HG03039 (cell line): ENCODE measurements around the gene HOMER3.
"Not testable (repeated sequence)": the region's sequence is repeated elsewhere in the genome, so short reads cannot be mapped to it uniquely, and the experiment has no call there.

Experiments used
- ATAC-seq: cut with Tn5 transposase; IDR thresholded peaks from one replicate; pipeline ENCODE4 v1.9.1; 2021; ENCODE audit warnings: mild to moderate bottlenecking, moderate library complexity; ENCODE audit not compliant: unreplicated experiment

HOMER3 gene

DNA sequence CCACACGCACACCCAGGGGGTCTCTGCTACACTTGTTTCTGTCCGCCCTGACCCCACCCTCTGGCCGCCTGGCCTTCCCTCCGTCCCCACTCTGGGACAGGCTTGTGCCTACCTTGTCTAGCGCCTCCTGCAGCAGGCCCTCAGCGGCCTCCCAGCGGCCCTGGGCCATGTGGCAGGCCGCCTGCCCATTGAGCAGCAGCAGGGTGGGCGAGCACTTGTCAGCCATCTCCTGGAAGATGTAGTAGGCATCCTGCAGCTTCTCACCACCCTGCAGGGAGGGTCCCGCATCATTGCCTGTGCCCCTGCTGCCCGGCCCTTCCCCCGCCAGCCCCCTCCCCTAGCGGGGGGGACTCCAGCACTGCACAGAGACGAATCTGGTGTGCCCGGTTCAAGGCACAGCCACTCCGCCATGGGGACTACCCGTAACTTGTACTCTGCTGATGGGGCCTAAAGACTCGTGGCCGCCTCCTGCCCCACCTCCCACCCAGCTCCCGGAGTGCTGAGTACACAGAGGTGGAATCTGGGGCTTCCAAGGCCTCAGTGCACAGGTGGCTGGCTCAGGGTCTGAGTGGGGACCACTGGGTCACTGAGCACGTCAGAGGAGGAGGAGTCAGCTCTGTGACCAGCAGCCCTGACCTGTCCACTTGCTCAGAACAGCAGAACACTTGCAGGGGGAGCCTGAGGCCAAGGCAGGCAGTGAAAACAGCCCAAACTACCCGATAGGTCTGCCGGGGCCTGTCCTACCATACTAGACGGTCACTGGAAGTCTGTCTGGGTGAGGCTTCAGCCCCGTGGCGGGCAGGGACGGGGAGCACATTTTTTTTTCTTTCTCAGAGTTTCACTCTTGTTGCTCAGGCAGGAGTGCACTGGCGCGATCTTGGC, 37.6 kb downstream of the HOMER3 start:
- no peak for ATAC-seq

DNA sequence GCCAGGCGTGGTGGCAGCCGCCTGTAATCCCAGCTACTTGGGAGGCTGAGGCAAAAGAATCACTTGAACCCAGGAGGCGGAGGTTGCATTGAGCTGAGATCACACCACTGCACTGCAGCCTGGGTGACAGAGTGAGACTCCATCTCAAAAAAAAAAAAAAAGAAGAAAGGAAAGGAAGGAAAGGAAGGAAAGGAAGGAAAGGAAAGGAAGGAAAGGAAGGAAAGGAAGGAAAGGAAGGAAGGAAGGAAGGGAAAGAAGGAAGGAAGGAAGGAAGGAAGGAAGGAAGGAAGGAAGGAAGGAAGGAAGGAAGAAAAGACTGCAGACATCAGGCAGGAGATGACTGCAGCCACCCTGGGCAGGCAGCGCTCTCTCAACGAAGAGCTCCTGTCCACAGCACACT, 38.5 kb downstream of the HOMER3 start:
- not testable (repeated sequence) for ATAC-seq

DNA sequence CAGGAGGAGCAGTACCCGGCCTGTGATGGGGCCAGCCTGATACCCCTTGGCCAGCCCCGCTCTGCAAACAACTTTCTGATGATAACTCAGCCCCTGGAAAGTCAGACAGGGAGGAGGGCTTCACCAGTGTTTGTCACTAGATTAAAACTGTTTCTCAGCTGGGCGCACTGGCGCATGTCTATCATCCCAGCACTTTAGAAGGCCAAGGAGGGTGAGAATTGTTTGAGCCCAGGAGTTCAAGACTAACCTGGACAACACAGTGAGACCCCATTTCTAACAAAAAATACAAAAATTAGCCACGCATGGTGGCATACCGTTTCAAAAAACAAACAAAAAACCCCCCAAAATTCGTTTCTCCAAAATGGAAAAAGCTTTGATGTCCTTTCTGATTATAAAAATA, 39.5 kb downstream of the HOMER3 start:
- no peak for ATAC-seq

DNA sequence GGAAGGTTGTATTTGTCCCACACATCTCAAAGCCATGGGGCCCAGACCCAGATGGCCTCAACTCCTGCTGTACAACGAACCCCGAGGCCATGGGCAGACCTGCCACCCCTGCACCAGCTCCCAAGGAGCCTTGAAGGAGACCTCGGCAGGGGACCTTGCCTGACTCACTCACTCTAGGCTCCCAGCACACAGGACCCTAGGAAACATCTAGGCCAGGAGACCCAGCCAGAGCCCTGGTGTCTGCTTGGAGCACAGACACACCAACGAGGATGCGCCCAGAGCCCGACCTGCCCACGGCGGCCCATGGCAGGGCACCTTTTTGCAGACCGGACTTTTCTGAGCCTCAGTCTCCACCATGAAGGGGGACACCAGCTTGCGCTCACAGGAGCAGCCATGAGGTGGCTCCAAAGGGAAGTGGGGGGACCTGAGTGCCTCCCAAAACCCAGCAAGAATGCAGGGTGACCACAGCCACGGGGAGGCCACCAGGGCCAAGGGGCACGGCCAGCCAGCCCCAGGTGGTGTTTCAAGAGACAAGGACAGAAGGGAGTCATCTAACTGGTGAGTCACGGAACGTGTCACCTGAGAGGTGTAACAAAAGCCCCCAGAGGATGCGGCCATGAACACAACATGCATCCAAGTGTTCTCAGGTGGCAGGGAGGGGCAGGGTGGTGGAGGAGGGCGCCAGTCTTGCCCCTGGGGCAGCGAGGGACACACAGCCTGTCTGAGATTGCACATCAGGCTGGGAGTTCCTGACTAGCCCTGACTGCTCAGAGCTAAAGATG, 40.1 kb downstream of the HOMER3 start:
- no peak for ATAC-seq

DNA sequence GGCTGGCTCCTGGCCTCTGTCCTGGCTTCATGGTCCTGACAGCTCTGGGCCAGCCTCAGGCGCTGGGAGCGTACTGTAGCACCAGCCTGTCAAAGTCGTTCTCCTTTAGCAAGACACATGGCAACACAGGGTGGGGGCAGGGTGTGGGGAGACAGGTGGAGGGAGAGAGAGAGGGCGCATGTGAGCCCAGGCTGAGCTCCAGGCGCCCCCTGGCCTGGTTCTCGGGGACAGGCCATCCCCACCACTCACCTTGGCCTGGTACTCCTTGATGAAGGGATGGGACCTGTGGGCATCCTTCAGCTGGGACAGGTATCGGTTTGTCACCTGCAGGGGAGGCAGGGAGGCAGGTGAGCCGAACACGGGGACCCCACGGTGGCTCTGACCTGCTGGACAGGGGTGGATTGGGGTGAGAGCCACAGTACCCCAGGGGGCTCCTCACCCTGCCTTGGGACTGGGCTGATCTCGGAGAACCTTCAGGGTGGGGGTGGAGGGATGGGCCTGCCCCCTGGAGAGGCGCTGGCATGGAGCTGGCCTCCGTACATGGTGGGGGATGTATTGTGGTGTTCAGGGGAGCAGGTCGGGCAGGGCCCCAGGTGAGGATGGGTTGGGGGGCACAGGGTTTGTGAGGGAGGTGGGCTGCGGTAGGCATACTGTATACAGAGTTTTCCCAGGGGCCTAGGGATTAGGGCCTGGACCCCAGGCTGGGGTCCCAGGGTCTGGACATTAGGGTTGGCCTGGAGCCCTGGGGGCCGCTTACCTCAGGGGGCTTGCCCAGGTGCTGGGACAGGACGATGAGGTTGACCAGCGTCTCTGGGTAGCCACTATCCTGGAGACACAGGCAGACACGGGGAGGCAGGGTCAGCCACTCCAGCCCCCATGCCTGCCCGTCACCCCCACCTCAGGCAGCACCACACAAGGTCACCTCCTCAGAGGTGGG, 41.1 kb downstream of the HOMER3 start:
- no peak for ATAC-seq

DNA sequence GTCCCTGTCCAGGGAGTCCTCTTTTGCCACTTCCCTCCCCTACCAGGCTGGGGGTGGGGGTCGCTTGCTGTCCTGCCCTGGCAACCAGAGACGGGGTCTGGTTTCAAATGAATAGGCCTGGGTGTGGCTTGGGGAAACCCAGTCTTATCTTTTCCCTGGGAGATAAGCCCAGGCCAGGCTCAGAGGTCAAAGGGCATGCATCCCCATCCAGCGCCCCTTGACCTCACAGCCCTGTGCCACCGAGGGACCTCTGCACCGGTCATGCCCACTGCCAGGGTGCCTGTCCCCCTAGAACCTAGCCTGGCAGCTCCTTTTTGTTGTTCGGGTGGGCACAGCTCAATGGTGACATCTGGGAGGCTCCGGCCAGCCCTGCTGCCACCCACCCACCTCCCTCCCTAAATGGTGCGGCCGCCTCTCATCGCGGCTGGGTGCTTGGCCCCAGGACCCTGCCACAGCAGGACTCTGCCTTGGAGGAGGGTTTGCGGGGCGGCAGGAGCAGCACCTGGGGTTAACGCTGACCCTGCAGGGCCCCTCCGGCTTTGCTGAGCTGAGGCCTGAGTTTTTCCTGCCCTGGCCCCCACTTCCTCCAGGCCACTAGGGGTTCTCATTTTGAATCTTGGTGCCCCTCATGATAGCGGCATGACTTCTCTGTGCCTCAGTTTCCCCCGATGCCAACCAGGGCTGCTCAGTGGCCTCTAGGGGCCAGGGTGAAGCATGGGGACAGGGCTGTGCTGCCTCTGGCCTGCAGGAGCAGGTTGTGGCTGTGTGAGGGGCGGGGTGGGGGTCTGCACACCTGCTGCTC, 42.2 kb downstream of the HOMER3 start:
- no peak for ATAC-seq

DNA sequence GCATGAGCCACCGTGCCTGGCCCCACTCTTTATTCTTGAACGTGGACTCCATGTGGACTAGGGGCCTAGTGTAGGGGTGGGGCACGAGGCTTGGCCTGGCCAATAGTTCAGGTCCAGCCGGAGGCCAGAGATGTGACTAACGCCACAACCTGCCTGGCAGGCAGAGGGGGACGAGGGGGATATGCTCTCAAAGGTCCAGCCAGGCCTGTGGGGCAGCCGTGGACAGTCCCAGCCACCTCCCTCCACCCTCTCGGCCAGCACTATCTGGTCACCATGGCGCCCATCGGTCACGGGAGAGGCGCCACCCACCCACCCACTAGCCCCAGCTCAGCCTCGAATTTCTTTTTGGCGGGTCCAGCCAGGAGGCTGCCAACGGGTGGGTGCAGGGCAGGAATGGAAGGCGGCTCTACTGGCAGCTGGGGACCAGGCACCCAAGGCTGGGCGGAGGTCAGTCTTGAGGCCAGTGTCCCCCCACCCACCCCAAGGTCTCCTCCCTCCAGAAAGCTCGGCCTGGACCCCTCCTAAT, 42.9 kb downstream of the HOMER3 start:
- no peak for ATAC-seq

DNA sequence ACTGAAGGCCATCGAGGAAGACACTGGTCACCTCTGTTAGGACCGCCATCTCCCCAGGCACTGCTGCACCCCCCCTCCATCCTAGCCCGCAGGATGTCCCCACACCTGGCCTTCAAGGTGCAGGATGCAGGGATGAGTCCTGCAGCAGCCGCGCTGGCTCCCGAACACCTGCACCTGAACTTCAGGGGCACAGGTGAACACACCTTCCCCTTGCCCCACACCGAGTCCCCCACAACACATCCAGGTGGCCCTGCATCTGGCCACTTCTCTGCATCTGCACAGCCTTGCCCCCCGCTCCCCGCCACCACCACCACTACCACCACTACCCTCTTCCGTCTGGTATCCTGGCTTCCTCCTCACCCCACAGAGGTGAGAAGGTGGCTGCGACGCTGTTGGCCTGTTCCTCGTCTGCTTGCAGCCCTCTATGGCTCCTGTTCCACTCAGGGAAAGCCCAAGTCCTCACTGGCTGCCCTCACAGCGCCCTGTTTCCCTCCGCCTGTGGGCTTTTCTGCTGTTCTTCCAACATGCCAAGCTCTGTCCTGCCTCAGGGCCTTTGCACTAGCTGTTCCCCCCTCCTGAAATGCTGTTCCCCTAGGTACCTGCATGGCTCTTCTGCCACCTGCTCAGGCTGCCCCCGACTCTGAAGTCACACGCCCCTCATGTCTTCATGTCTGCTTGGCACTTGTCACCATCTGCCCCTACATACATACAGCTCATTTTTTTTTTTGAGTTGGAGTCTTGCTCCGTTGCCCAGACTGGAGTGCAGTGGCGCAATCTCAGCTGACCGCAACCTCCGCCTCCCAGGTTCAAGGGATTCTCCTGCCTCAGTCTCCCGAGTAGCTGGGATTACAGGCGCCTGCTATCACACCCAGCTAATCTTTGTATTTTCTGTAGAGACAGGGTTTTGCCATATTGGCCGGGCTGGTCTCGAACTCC, 43.7 kb downstream of the HOMER3 start:
- ATAC-seq: no peak

DNA sequence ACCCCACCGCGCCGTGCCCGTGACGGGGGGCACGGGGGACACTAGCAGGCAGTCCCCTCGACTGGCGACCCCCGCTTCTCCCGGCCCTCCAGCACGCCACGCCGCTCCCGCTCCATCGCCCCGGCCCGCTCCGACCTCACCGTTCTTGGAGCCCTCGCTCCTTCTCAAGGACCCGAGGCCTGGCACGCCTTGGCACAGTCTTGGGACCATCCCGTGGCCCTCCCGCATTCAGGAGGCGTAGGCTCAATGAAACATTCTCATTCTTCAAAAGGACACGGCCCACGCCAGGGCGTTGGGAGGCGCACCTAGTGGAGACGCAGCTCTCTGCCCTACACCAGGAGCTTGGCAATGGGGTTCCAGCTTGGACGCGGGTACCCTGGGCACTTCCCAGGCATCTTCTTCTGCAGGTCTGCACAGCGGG, 44.6 kb downstream of the HOMER3 start:
- no peak for ATAC-seq

DNA sequence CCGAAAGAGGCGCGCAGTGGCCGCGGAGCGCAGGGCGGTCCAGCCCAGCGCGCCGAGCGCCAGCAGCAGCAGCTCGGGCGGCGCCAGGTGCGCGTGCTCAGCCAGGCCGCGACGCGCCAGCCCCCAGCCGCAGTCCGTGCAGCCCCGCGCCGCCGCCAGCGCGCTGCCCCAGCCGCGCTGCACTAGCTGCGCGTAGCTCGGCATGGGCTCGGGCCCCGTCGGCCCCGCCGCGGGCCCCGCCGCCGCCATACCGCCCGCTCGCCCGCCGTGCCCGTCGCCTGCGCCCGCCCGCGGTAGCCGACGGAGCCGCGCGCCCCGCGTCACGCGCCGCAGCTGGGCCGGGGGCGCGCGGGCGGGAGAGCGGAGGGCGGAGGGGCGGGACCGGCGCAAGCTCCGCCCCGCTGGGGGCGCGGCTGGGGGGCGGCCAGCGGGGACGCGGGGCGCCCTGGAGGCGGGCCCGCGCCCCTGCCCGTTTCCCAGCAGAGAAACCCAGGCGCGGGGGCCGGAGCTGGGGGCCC, 45.1 kb downstream of the HOMER3 start, which contains the start of gene CERS1:
TSS of gene CERS1 (minus strand) at position 335 of the 518 bp plus-strand sequence. CDS start at position 249, 86 bp downstream.
- ATAC-seq: no peak

DNA sequence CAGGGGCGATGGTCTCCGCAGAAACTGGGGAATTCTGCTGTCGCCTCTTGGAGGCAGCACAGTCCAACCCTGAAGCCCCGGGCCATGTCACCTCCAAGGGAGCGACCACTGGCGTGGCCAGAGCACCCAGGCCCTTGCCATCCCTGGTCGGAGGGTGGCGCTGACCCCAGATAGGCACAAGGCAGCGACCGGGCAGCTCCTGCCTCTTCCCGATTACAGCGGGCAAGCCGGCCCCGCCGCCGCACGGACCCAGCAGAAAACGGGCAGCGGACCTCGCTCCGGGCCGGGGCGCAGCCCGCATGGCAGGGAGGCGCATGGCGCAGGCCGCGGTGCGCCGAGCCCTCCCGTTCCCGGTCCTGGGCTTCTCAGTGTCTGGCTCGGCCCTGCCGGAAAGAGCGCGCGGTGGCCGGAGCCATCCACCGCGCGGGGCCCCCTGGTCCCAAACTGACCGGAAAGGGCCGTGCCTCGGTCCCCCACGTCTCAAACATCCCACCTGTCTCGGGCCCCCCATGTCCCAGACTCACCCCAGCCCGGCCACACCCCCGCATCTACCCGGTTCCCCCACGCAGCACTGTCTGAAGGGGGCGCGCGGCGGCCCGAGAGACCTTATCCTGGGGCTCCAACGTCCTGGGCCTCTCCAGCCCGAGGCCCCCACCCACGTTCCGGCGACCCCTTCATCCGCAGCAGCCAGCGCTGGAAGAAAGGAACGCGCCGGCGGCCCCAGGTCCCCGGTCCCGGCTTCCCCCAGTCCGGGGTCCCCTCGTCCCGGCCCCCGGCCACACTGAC, 45.8 kb downstream of the HOMER3 start:
- no peak for ATAC-seq

DNA sequence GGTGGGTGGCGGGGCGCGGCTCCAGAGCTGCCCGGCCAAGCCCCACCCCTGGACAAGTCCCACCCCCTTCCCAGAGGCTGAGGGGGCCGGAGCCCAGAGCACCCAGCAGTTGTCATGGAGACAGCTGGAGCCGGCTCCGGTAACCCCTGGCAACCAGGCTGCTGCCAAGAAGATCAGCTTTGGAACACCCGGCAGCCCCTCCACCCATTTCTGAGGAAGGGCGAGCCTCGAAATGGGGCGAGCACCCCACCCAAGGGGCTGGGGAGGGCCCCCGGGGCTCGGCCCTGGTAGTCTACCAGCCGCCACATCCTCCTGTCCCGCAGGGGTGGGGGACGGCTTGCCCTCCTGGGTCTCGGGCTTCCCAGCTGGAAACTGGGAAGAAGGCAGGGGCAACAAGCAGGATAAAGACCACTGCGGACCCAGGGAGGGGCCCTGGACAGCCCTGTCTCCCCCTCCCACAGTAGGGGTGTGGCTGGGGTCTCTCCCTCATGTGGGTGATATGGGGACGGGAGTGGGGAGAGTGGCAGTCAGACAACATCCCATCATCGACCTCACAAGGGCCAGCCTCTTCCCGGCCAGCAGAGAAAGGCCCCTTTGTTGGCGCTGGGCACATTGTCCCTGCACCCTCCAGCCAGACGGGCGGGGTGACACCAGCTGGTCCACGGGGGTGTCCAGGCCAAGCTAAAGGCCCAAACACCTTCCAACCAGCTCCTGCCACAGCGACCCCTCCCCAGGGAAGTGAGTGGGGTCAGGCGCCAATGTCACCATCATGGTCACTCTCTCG, 46.6 kb downstream of the HOMER3 start:
- ATAC-seq: no peak

DNA sequence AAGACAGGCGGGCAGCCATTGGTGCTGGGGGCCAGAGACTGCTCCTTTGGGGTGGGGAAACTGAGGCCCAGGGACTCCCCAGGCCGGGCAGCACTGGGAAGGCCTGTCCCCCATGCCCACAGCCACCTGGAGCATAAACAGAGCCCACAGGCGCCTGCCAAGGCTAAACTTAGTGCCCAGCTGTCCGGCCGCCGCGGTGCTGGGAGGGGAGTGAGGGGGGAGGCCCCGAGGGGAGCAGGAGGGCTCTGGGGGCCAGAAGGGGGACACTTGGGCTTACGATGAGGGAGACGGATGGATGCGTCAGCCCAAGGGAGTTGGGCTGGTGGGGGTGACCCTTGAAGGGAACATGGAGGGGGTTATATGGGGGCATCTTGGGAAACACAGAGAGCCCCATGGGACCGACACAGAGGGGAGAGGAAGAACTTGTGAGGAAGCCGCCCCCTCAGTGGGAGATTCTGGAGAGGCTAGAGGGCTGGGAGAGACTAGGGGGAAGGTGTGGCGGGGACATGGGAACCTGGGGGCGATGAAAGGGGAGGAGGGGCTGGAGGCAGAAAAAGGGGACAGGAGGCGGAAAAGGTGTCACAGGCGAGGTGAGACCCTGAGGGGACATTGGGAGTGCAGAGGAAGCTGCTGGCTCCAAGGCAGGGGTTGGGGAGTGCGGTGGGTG, 47.3 kb downstream of the HOMER3 start:
- ATAC-seq: no peak

DNA sequence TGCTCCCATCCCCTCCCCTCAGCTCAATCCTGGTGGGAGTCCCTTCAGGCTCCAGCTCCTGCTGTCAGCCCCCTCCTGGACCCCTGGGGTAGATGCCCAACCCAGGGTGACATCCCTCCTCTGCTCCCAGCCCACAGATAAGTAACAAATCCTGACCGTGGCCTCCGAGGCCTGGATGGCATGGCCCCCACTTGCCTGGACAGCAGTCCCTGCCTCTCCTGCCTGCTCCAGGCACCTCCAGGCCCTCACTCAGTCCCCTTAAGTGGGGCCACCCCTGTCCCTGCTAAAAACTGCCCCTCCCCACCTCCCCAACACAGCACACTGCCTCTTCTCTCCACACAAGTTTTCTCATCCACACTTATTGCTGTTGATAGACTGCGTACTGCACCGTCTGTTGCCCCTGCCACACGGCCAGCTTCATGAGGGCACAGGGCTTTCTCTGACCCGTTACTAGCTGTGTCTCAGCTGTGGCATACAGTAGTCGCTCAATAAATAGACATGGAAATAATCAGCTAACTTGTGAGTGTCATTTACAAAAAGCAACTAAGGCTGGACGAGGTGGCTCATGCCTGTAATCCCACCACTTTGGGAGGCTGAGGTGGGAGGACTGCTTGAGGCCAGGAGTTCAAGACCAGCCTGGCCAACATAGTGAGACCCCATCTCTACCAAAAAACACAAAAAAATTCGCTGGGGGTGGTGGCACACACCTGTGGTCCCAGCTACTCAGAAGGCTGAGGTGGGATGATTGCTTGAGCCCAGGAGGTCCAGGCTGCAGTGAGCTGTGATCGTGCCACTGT, 50.9 kb downstream of the HOMER3 start:
- ATAC-seq: no peak

DNA sequence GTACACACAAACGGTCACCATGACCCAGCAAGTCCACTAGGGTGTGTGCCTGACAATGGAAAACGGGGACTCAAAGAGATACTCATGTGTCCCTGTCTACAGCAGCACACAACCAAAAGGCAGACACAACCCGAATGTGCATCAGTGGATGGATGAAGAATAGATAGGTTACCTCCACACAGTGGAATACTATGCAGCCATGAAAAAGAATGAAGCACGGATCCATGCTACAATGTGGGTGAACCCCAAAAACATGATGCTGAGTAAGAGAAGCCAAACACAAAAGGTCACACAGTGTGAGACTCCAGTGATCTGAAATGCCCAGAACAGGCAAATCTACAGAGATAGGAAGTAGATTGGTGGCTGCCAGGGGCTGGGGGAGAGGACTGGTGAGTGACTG, 54.0 kb downstream of the HOMER3 start:
- no peak for ATAC-seq
